Esophagus squamous epithelium (tissue), 5 donors: ENCODE data around the gene TMEM272. TPM values are rescaled to one million over a fixed set of nuclear protein-coding genes. Genes with fewer than 3 reads are reported as not detected.

Experiments used
- DNase-seq: peaks from one replicate; lab custom pipeline; 2025; lab: John Stamatoyannopoulos, UW
- H3K27ac ChIP-seq, 4 donors: fragments of 200-600 bp; sonication (generic); one replicate each; pipeline ENCODE4 v1.5.1; 2016 to 2019; ENCODE audit warnings: mild to moderate bottlenecking in 1 of 4
- H3K27me3 ChIP-seq, 4 donors: fragments of 200-600 bp; sonication (generic); 1 replicate in 3 of 4; 2 replicates in 1 of 4; pipeline versions ENCODE4 v1.5.1 to v1.6.0; 2017 to 2021; ENCODE audit warnings: antibody characterized with exemption in 1 of 4
- H3K36me3 ChIP-seq, 3 donors: fragments of 200-600 bp; sonication (generic); one replicate each; pipeline ENCODE4 v1.5.1; 2016 to 2019
- H3K4me1 ChIP-seq, 3 donors: fragments of 200-600 bp; sonication (generic); one replicate each; pipeline ENCODE4 v1.5.1; 2017 to 2019
- H3K4me3 ChIP-seq, 4 donors: fragments of 200-600 bp; sonication (generic); 1 replicate in 3 of 4; 2 replicates in 1 of 4; pipeline ENCODE4 v1.5.1; 2016 to 2019; ENCODE audit warnings: mild to moderate bottlenecking in 2 of 4, moderate library complexity in 1 of 4
- H3K9me3 ChIP-seq, 3 donors: fragments of 200-600 bp; sonication (generic); one replicate each; pipeline ENCODE4 v1.5.1; 2016 to 2019
- POLR2A ChIP-seq, 4 donors: fragments of 450-650 bp; IDR thresholded peaks; one replicate each; pipeline ENCODE4 v1.6.1; 2017; ENCODE audit warnings: antibody characterized with exemption in 4 of 4, mild to moderate bottlenecking in 4 of 4, moderate library complexity in 3 of 4
- WGBS, 2 donors: methylation state at CpG; one replicate each; pipeline ENCODE4 v1.1.5; 2018; 5-methylcytosine and 5-hydroxymethylcytosine counted together
- intact Hi-C: fragments of 100-400 bp; cut with DNase I; formaldehyde crosslinking; loops from one replicate; pipeline ENCODE4 v1.15.0; 2022
- total RNA-seq, 4 donors: library from RNA; depleted of rRNA; stranded (reverse); fragments of >200 nt; gene quantifications; one replicate each; pipeline ENCODE4 v1.1.0, GENCODE V29; 2016
- TF ChIP-seq, protein P1 (sequence below), 6 experiments: fragments of 450-650 bp in 4 of 6; fragments of 200-600 bp in 2 of 6; sonication (generic) in 2 of 6; IDR thresholded peaks; one replicate each; pipeline ENCODE4 v1.5.1; 2016 to 2019; ENCODE audit warnings: antibody characterized with exemption in 6 of 6, mild to moderate bottlenecking in 4 of 6, moderate library complexity in 4 of 6
- donor health status: DM: yes; HTN: yes; CAD: no.

The TMEM272 gene
- total RNA-seq, 4 donors from 2014 or later = not detected

GRCh38 chr13:51846756-51847155 lies 1.8 kb upstream of the TMEM272 start:
- H3K4me3 ChIP-seq = no peak overlapping the region
- 48 to 61% methylated on average over 1 of the region's 1 CpG for WGBS, 2 donors
- DNase-seq = no peak
- no peak overlapping the region for H3K27ac ChIP-seq
- peaks cover 0 to 32% (median 0%) of the 10 kb centered on the region in 4 donors for H3K27me3 ChIP-seq
- no peaks in the 10 kb centered on the region for H3K36me3 ChIP-seq
- intact Hi-C loops = no loop called here
- TF ChIP-seq, protein P1, sequence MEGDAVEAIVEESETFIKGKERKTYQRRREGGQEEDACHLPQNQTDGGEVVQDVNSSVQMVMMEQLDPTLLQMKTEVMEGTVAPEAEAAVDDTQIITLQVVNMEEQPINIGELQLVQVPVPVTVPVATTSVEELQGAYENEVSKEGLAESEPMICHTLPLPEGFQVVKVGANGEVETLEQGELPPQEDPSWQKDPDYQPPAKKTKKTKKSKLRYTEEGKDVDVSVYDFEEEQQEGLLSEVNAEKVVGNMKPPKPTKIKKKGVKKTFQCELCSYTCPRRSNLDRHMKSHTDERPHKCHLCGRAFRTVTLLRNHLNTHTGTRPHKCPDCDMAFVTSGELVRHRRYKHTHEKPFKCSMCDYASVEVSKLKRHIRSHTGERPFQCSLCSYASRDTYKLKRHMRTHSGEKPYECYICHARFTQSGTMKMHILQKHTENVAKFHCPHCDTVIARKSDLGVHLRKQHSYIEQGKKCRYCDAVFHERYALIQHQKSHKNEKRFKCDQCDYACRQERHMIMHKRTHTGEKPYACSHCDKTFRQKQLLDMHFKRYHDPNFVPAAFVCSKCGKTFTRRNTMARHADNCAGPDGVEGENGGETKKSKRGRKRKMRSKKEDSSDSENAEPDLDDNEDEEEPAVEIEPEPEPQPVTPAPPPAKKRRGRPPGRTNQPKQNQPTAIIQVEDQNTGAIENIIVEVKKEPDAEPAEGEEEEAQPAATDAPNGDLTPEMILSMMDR (IDR thresholded peaks at IDR 0.05) = no peak
- no peak for TF ChIP-seq POLR2A (IDR thresholded peaks at IDR 0.05)
- peaks cover 0 to 7% (median 5%) of the 10 kb centered on the region in 3 donors for H3K4me1 ChIP-seq
- no peaks in the 10 kb centered on the region for H3K9me3 ChIP-seq

DNA sequence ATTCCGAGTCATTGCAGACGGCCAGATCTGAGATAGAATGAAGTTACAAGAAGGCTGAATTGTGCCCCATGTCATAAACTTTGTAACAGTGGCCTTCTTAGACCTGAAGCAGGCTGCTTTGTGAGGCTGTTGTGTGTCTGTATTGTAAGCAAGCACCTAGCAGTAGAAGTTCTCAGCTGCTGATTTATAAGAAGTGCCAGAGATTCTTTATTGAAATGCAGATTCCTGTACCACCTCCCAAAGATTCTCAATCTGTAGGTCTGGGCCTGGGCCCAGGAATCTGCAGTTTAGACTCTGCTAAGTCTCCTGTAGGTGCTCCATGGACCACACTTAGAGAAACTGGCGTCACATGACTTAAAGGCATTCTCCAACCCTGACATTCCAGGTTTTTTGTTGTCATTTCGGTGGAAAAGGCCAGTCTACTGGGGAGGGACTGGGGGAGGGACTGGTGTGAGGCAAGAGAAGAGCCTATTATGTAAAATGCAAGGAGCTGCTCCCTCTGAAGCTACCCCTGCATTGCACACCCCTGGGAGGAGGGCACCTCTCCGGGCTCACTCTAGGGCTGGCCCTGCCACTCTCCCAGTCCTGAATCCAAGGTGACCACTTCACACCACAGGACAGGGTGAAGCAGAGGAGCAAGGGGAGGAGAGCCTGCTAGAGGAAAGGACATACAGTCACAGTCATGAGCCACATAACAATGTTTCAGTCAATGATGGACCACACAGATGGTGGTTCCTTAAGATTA lies 769 bp upstream of the TMEM272 start:
- no peak for TF ChIP-seq POLR2A (IDR thresholded peaks at IDR 0.05)
- TF ChIP-seq, protein P1 (IDR thresholded peaks at IDR 0.05) = no peak
- Histone ChIP-seq H3K27me3 (peaks cover 0 to 36% (median 0%) of the 10 kb centered on the region in 4 donors), H3K4me3 (no peak overlapping the region), H3K9me3 (no peaks in the 10 kb centered on the region), H3K27ac (no peak overlapping the region), H3K4me1 (peaks cover 0 to 7% (median 5%) of the 10 kb centered on the region in 3 donors), H3K36me3 (no peaks in the 10 kb centered on the region)
- DNase-seq = no peak
- WGBS, 2 donors = 69 to 88% methylated on average over 2 to 4 of the region's 5 CpGs
- intact Hi-C loops = no loop called here

DNA sequence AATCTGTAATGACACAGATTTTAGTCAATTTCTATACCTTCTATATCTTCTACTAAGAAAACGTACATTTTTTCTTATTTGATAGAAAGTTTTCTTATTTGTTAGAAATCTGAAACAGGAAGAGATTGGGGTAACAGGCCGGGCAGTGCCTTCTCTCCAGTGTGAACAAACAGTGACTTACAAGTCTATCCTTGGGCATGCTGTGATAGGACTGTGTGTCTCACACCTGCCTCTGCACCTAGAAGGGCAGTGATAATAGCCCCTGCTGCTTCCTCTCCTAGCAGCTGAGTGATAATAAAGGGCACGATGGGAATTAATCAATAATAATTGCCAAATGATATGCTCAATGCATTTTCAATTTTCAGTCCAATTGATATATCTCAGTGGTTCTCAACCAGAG lies 1.4 kb downstream of the TMEM272 start:
- no peaks in the 10 kb centered on the region for H3K9me3 ChIP-seq
- no peak for DNase-seq
- intact Hi-C loops = no loop called here
- TF ChIP-seq, protein P1 (IDR thresholded peaks at IDR 0.05) = no peak
- TF ChIP-seq POLR2A (IDR thresholded peaks at IDR 0.05) = no peak
- no peak overlapping the region for H3K27ac ChIP-seq
- 40 to 73% methylated on average over 3 of the region's 3 CpGs for WGBS, 2 donors
- no peak overlapping the region for H3K4me3 ChIP-seq
- H3K27me3 ChIP-seq = peaks cover 0 to 46% (median 0%) of the 10 kb centered on the region in 4 donors
- peaks cover 0 to 7% (median 5%) of the 10 kb centered on the region in 3 donors for H3K4me1 ChIP-seq
- H3K36me3 ChIP-seq = no peaks in the 10 kb centered on the region

DNA sequence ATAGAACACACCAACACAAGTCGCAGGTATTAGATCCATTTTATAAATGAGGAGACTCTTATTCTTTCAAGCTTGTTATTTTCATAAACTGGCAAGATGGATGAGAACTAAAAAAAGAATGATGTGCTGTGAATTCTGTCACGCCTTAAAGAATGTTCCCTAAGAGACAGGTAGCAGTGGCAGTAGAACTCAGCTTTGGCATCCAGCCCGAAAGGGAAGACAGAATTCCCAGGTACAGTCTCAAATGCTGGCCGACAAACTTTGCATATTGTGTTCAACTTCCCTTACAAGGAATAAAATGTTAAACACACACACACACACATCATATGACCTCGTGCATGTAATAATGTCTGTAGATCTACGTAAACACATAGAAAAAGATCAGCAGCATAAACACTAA lies 3.2 kb downstream of the TMEM272 start:
- intact Hi-C loops = no loop called here
- no peak for TF ChIP-seq POLR2A (IDR thresholded peaks at IDR 0.05)

GRCh38 chr13:51840917-51841316 lies 4.1 kb downstream of the TMEM272 start:
- TF ChIP-seq POLR2A (IDR thresholded peaks at IDR 0.05) = no peak
- TF ChIP-seq, protein P1 (IDR thresholded peaks at IDR 0.05) = no peak
- WGBS, 2 donors = 83 to 88% methylated on average over 4 to 6 of the region's 6 CpGs
- DNase-seq = no peak
- no peak overlapping the region for H3K4me3 ChIP-seq
- H3K9me3 ChIP-seq = no peaks in the 10 kb centered on the region
- peaks cover 0 to 46% (median 0%) of the 10 kb centered on the region in 4 donors for H3K27me3 ChIP-seq
- H3K27ac ChIP-seq = no peak overlapping the region
- H3K4me1 ChIP-seq = peaks cover 0 to 7% (median 5%) of the 10 kb centered on the region in 3 donors
- intact Hi-C loops = no loop called here
- H3K36me3 ChIP-seq = no peaks in the 10 kb centered on the region

More for the DNA sequence above, 3.2 kb downstream of the TMEM272 start:
- H3K27me3 ChIP-seq = peaks cover 0 to 46% (median 0%) of the 10 kb centered on the region in 4 donors
- no peaks in the 10 kb centered on the region for H3K36me3 ChIP-seq
- no peak for DNase-seq
- WGBS, 2 donors = 60% methylated on average over 6 of the region's 6 CpGs
- H3K4me1 ChIP-seq = peaks cover 0 to 7% (median 5%) of the 10 kb centered on the region in 3 donors
- no peaks in the 10 kb centered on the region for H3K9me3 ChIP-seq
- no peak overlapping the region for H3K27ac ChIP-seq
- H3K4me3 ChIP-seq = no peak overlapping the region
